HepG2 (cell line): ENCODE data around the gene TGFA. TPM values are rescaled to one million over a fixed set of nuclear protein-coding genes. Genes with fewer than 3 reads are reported as not detected.

Experiments
- AGO2 ChIP-seq: fragments of 200-400 bp; formaldehyde crosslinking; optimal IDR thresholded peaks from 2 replicates; pipeline ENCODE3; 2017; ENCODE audit warnings: mild to moderate bottlenecking, low read depth, low read length, moderate library complexity
- CHCHD3 ChIP-seq: sonication (generic); formaldehyde crosslinking; IDR thresholded peaks from 2 replicates; pipeline ENCODE4 v1.8.0; 2022; ENCODE audit warnings: mild to moderate bottlenecking, missing genetic modification reagents, moderate library complexity
- FOXK2 ChIP-seq: fragments of 450-650 bp; IDR thresholded peaks from 2 replicates; pipeline ENCODE4 v1.6.1; 2016
- GFI1 ChIP-seq: sonication (generic); formaldehyde crosslinking; IDR thresholded peaks from 2 replicates; pipeline ENCODE4 v1.5.0; 2020; ENCODE audit warnings: missing genetic modification reagents, mild to moderate bottlenecking, borderline replicate concordance
- HNRNPH1 ChIP-seq: fragments of 200-400 bp; formaldehyde crosslinking; optimal IDR thresholded peaks from 2 replicates; pipeline ENCODE3; 2017; ENCODE audit warnings: mild to moderate bottlenecking, low read depth, low read length
- HNRNPUL1 ChIP-seq: fragments of 200-400 bp; formaldehyde crosslinking; IDR thresholded peaks from 2 replicates; pipeline ENCODE4 v1.6.1; 2017; ENCODE audit warnings: low read depth, mild to moderate bottlenecking, low read length, moderate library complexity
- PLSCR1 ChIP-seq: sonication (generic); formaldehyde crosslinking; IDR thresholded peaks from 2 replicates; pipeline ENCODE4 v1.5.0; 2020; ENCODE audit warnings: missing genetic modification reagents, mild to moderate bottlenecking, borderline replicate concordance
- POGZ ChIP-seq: sonication (generic); formaldehyde crosslinking; IDR thresholded peaks from 2 replicates; pipeline ENCODE4 v1.4.0; 2020; ENCODE audit warnings: mild to moderate bottlenecking, missing genetic modification reagents
- RARA ChIP-seq: IDR thresholded peaks from 2 replicates; pipeline ENCODE4 v1.6.1; 2016; ENCODE audit warnings: missing genetic modification reagents, missing compliant biosample characterization
- SATB2 ChIP-seq: sonication (generic); formaldehyde crosslinking; IDR thresholded peaks from 2 replicates; pipeline ENCODE4 v1.5.0; 2020; ENCODE audit warnings: missing genetic modification reagents
- SCMH1 ChIP-seq: sonication (generic); formaldehyde crosslinking; IDR thresholded peaks from 2 replicates; pipeline ENCODE4 v1.9.0; 2021; ENCODE audit warnings: missing genetic modification reagents, mild to moderate bottlenecking, borderline replicate concordance
- TOE1 ChIP-seq: sonication (generic); formaldehyde crosslinking; IDR thresholded peaks from 2 replicates; pipeline ENCODE4 v1.4.0; 2020; ENCODE audit warnings: mild to moderate bottlenecking, missing genetic modification reagents
- ZBTB8A ChIP-seq: sonication (generic); formaldehyde crosslinking; IDR thresholded peaks from 2 replicates; pipeline ENCODE4 v1.4.0; 2020; ENCODE audit warnings: mild to moderate bottlenecking, low read depth, missing genetic modification reagents, borderline replicate concordance
- ZMYM3 ChIP-seq: sonication (generic); formaldehyde crosslinking; IDR thresholded peaks from 2 replicates; pipeline ENCODE4 v1.5.1; 2020; ENCODE audit warnings: mild to moderate bottlenecking, missing genetic modification reagents
- ZNF138 ChIP-seq: sonication (generic); formaldehyde crosslinking; IDR thresholded peaks from 2 replicates; pipeline ENCODE4 v1.5.0; 2020; ENCODE audit warnings: mild to moderate bottlenecking, low read depth, missing genetic modification reagents
- ZNF30 ChIP-seq: sonication (generic); formaldehyde crosslinking; IDR thresholded peaks from 2 replicates; pipeline ENCODE4 v1.5.0; 2020; ENCODE audit warnings: mild to moderate bottlenecking, missing genetic modification reagents
- ZNF343 ChIP-seq: sonication (generic); formaldehyde crosslinking; IDR thresholded peaks from 2 replicates; pipeline ENCODE4 v1.4.0; 2020; ENCODE audit warnings: mild to moderate bottlenecking, missing genetic modification reagents
- ZNF430 ChIP-seq: sonication (generic); formaldehyde crosslinking; IDR thresholded peaks from 2 replicates; pipeline ENCODE4 v1.9.0; 2021; ENCODE audit warnings: mild to moderate bottlenecking, missing genetic modification reagents
- ZNF572 ChIP-seq: sonication (generic); formaldehyde crosslinking; IDR thresholded peaks from 2 replicates; pipeline ENCODE4 v1.5.1; 2020; ENCODE audit warnings: mild to moderate bottlenecking, missing genetic modification reagents
- ZNF674 ChIP-seq: sonication (generic); formaldehyde crosslinking; IDR thresholded peaks from 2 replicates; pipeline ENCODE4 v1.5.0; 2020; ENCODE audit warnings: low read depth, mild to moderate bottlenecking, missing genetic modification reagents
- ZNF678 ChIP-seq: sonication (generic); formaldehyde crosslinking; IDR thresholded peaks from 2 replicates; pipeline ENCODE4 v1.4.0; 2020; ENCODE audit warnings: mild to moderate bottlenecking, missing genetic modification reagents
- ZNF841 ChIP-seq: sonication (generic); formaldehyde crosslinking; IDR thresholded peaks from 2 replicates; pipeline ENCODE4 v1.8.1; 2023; ENCODE audit warnings: missing genetic modification reagents, borderline replicate concordance
- polyA plus RNA-seq, 8 experiments: library from polyadenylated mRNA; depleted of rRNA in 3 of 8; stranded (reverse) in 7 of 8; unstranded in 1 of 8; fragments of >200 nt; fragmentation: Illumina TruSeq in 4 of 8; extraction: Trizol in 4 of 8; gene quantifications; 2 replicates each; pipeline versions ENCODE4 v1.2.1 to v1.2.3, GENCODE V29; 2011 to 2016; ENCODE audit warnings: low read depth in 4 of 8, missing spikeins in 1 of 8, mixed read lengths in 1 of 8; ENCODE audit not compliant: insufficient read depth in 1 of 8
- total RNA-seq, 5 experiments: library from RNA; depleted of rRNA; stranded (reverse); fragments of >200 nt; fragmentation: Illumina TruSeq; extraction: Trizol; gene quantifications; 2 replicates each; pipeline ENCODE4 v1.2.3, GENCODE V29; 2016; ENCODE audit warnings: low read depth in 1 of 5
- TF ChIP-seq, protein P1 (sequence below): sonication (generic); formaldehyde crosslinking; IDR thresholded peaks from 2 replicates; pipeline ENCODE4 v1.4.0; 2020; ENCODE audit warnings: missing genetic modification reagents
- TF ChIP-seq, protein P2 (sequence below): sonication (generic); formaldehyde crosslinking; IDR thresholded peaks from 2 replicates; pipeline ENCODE4 v1.4.0; 2020; ENCODE audit warnings: mild to moderate bottlenecking, missing genetic modification reagents
- TF ChIP-seq, protein P3 (sequence below): sonication (generic); formaldehyde crosslinking; IDR thresholded peaks from 2 replicates; pipeline ENCODE4 v1.4.0; 2020; ENCODE audit warnings: mild to moderate bottlenecking, low read depth, missing genetic modification reagents
- TF ChIP-seq, protein P4 (sequence below): sonication (generic); formaldehyde crosslinking; conservative IDR thresholded peaks from 2 replicates; pipeline ENCODE4 v1.4.0; 2020; ENCODE audit warnings: missing genetic modification reagents

TGFA gene
- total and polyA plus RNA-seq, 2 of the 13 experiments (the other 11 are each of a cell fraction or from before 2014, with no cell fraction given): 7.8 to 15.3 TPM

GRCh38 chr2:70553584-70554337, at the start of gene TGFA (continued):
- TF ChIP-seq RARA (CRISPR knock-in tag) (no peak; the same call in 1 of the 2 replicates), HNRNPUL1 (no peak), FOXK2 (no peak), ZNF138 (no peak), SATB2 (CRISPR knock-in tag) (no peak), ZNF430 (no peak), ZNF572 (CRISPR knock-in tag) (no peak), SCMH1 (CRISPR knock-in tag) (no peak), ZNF841 (0 out of 2 replicates have a peak, but pooled peaks have one; percentile 33), PLSCR1 (CRISPR knock-in tag) (no peak), POGZ (CRISPR knock-in tag) (0 out of 2 replicates have a peak, but pooled peaks have one; percentile 42), GFI1 (CRISPR knock-in tag) (peak; percentile 60; the same call in 1 of the 2 replicates), AGO2 (peak; percentile 83), ZNF343 (no peak; the same call in 1 of the 2 replicates), ZMYM3 (CRISPR knock-in tag) (no peak; the same call in 1 of the 2 replicates), ZNF678 (CRISPR knock-in tag) (no peak), HNRNPH1 (no peak), CHCHD3 (CRISPR knock-in tag) (no peak), TOE1 (CRISPR knock-in tag) (no peak), ZNF674 (CRISPR knock-in tag) (no peak), ZNF30 (no peak), ZBTB8A (CRISPR knock-in tag) (no peak)
- TF ChIP-seq, protein P1, sequence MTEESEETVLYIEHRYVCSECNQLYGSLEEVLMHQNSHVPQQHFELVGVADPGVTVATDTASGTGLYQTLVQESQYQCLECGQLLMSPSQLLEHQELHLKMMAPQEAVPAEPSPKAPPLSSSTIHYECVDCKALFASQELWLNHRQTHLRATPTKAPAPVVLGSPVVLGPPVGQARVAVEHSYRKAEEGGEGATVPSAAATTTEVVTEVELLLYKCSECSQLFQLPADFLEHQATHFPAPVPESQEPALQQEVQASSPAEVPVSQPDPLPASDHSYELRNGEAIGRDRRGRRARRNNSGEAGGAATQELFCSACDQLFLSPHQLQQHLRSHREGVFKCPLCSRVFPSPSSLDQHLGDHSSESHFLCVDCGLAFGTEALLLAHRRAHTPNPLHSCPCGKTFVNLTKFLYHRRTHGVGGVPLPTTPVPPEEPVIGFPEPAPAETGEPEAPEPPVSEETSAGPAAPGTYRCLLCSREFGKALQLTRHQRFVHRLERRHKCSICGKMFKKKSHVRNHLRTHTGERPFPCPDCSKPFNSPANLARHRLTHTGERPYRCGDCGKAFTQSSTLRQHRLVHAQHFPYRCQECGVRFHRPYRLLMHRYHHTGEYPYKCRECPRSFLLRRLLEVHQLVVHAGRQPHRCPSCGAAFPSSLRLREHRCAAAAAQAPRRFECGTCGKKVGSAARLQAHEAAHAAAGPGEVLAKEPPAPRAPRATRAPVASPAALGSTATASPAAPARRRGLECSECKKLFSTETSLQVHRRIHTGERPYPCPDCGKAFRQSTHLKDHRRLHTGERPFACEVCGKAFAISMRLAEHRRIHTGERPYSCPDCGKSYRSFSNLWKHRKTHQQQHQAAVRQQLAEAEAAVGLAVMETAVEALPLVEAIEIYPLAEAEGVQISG (CRISPR knock-in tag): peak; percentile 17; the same call in 1 of the 2 replicates
- TF ChIP-seq, protein P2, sequence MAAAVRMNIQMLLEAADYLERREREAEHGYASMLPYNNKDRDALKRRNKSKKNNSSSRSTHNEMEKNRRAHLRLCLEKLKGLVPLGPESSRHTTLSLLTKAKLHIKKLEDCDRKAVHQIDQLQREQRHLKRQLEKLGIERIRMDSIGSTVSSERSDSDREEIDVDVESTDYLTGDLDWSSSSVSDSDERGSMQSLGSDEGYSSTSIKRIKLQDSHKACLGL (CRISPR knock-in tag): no peak; the same call in 1 of the 2 replicates
- TF ChIP-seq, protein P3, sequence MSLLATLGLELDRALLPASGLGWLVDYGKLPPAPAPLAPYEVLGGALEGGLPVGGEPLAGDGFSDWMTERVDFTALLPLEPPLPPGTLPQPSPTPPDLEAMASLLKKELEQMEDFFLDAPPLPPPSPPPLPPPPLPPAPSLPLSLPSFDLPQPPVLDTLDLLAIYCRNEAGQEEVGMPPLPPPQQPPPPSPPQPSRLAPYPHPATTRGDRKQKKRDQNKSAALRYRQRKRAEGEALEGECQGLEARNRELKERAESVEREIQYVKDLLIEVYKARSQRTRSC (CRISPR knock-in tag): no peak
- TF ChIP-seq, protein P4, sequence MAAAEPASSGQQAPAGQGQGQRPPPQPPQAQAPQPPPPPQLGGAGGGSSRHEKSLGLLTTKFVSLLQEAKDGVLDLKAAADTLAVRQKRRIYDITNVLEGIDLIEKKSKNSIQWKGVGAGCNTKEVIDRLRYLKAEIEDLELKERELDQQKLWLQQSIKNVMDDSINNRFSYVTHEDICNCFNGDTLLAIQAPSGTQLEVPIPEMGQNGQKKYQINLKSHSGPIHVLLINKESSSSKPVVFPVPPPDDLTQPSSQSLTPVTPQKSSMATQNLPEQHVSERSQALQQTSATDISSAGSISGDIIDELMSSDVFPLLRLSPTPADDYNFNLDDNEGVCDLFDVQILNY (CRISPR knock-in tag): 0 out of 2 replicates have a peak, but pooled peaks have one; percentile 49
